Uterus (tissue), 2 donors: ENCODE results near the gene RNF183.

Source experiments
- CTCF ChIP-seq, 4 experiments: fragments of 200-600 bp in 2 of 4; fragments of 450-650 bp in 2 of 4; sonication (generic) in 2 of 4; IDR thresholded peaks; one replicate each; pipeline ENCODE4 v1.5.1; 2016 to 2019; ENCODE audit warnings: antibody characterized with exemption in 4 of 4, mild to moderate bottlenecking in 2 of 4, moderate library complexity in 1 of 4
- POLR2A ChIP-seq, 2 donors: fragments of 450-650 bp; IDR thresholded peaks; one replicate each; pipeline ENCODE4 v1.6.1; 2016; ENCODE audit warnings: antibody characterized with exemption in 2 of 2, mild to moderate bottlenecking in 1 of 2, moderate library complexity in 1 of 2

- no peak for TF ChIP-seq POLR2A (IDR thresholded peaks at IDR 0.05)
- no peak for TF ChIP-seq CTCF (IDR thresholded peaks at IDR 0.05)
These were observed 4.9 kb downstream of the RNF183 start for GRCh38 chr9:113298311-113298710.
